Measurements from ENCODE around the gene EXOSC5.

DNA sequence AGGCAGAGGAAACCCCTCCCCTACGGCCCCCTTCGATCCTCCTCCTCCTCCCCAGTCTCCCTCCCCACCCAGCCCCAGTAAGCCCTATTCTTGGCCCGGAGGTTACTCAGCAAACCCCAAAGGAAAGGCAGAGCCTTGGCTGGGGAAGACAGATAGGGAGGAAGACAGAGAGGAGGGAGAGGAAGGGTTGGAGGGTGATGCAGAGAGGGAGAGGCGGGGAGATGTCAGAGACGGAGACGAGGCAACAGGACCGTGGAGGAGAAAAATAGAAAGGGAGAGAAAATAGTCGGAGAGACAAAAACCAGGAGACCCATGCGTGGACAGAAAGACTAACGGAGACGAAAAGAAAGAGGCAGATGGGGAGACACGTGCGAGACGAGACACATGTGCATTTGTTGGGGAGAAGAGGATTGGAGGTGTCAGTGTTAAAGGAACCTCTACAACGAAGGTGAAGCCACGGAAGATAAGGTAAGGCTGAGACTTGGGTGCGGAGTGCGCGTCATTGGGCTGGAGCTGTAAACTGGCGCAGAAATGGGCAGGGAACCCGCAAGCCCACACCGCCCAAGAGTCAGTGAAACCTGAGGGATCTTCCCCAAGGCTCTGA, 46.3 kb downstream of the EXOSC5 start:
- TF ChIP-seq, protein P1, sequence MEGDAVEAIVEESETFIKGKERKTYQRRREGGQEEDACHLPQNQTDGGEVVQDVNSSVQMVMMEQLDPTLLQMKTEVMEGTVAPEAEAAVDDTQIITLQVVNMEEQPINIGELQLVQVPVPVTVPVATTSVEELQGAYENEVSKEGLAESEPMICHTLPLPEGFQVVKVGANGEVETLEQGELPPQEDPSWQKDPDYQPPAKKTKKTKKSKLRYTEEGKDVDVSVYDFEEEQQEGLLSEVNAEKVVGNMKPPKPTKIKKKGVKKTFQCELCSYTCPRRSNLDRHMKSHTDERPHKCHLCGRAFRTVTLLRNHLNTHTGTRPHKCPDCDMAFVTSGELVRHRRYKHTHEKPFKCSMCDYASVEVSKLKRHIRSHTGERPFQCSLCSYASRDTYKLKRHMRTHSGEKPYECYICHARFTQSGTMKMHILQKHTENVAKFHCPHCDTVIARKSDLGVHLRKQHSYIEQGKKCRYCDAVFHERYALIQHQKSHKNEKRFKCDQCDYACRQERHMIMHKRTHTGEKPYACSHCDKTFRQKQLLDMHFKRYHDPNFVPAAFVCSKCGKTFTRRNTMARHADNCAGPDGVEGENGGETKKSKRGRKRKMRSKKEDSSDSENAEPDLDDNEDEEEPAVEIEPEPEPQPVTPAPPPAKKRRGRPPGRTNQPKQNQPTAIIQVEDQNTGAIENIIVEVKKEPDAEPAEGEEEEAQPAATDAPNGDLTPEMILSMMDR (conservative IDR thresholded peaks at IDR 0.05; ENCODE audit: low read length): no peak
- TF ChIP-seq EZH2phosphoT487 (IDR thresholded peaks at IDR 0.05; ENCODE audit: borderline replicate concordance, low read depth, low read length): no peak
